ENCODE results near the gene ARHGEF2.

DNA sequence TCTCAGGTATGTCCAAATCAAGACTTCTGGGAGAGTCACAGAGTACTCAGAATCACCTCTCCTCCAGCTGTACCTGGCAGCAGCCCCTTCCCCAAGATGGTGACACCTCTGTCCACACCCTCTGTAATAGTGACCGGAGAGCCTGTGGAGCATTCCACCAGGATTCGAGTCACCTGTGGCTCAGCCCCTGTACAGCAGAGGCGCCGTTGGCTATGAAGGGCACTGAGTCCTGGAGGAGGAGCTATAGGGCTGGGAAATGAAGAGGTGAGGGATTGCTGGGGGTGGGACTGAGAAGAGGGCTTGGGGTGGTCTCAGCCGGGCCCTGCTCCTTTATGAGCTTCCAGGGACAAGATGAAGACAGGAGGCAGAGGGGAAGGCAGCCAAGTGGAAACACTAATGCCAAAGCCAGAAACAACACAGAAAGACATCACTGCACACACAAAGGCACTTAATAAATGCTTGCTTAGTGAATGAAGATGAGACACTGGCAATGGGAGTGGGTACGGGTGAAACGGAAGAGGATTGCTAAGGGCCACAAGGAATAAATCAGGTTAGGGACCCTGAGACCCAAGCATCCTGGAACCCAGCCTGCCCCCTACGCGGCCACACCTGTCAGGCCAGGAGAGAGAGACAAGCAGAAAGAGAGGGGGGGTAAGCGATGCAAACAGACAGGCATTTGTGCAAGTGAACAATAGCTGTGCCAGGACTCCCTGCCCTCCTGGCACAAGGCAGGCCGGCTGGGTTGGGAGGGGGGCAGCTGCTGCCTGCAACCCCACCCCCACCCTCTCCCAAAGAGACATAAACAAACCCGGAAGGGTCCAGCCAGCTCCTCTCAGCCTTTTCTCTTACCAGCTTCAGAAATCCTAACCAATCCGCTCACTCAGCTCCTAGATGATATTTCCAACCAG is 3.9 kb downstream of the ARHGEF2 start:
- TF ChIP-seq, protein P1, sequence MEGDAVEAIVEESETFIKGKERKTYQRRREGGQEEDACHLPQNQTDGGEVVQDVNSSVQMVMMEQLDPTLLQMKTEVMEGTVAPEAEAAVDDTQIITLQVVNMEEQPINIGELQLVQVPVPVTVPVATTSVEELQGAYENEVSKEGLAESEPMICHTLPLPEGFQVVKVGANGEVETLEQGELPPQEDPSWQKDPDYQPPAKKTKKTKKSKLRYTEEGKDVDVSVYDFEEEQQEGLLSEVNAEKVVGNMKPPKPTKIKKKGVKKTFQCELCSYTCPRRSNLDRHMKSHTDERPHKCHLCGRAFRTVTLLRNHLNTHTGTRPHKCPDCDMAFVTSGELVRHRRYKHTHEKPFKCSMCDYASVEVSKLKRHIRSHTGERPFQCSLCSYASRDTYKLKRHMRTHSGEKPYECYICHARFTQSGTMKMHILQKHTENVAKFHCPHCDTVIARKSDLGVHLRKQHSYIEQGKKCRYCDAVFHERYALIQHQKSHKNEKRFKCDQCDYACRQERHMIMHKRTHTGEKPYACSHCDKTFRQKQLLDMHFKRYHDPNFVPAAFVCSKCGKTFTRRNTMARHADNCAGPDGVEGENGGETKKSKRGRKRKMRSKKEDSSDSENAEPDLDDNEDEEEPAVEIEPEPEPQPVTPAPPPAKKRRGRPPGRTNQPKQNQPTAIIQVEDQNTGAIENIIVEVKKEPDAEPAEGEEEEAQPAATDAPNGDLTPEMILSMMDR (IDR thresholded peaks at IDR 0.05) = no peak
- TF ChIP-seq, protein P2, sequence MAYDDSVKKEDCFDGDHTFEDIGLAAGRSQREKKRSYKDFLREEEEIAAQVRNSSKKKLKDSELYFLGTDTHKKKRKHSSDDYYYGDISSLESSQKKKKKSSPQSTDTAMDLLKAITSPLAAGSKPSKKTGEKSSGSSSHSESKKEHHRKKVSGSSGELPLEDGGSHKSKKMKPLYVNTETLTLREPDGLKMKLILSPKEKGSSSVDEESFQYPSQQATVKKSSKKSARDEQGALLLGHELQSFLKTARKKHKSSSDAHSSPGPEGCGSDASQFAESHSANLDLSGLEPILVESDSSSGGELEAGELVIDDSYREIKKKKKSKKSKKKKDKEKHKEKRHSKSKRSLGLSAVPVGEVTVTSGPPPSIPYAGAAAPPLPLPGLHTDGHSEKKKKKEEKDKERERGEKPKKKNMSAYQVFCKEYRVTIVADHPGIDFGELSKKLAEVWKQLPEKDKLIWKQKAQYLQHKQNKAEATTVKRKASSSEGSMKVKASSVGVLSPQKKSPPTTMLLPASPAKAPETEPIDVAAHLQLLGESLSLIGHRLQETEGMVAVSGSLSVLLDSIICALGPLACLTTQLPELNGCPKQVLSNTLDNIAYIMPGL (CRISPR knock-in tag; IDR thresholded peaks at IDR 0.05; ENCODE audit: borderline replicate concordance) = no peak
- TF ChIP-seq ZNF302 (CRISPR knock-in tag; IDR thresholded peaks at IDR 0.05) (no peak), MYC (IDR thresholded peaks at IDR 0.05; ENCODE audit: borderline replicate concordance, low read length) (no peak), CEBPB (IDR thresholded peaks at IDR 0.05) (no peak), POLR2A (IDR thresholded peaks at IDR 0.05; ENCODE audit: low read length) (no peak)
- TF ChIP-seq, protein P3, sequence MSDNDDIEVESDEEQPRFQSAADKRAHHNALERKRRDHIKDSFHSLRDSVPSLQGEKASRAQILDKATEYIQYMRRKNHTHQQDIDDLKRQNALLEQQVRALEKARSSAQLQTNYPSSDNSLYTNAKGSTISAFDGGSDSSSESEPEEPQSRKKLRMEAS (IDR thresholded peaks at IDR 0.05) = no peak
- TF ChIP-seq, protein P4, sequence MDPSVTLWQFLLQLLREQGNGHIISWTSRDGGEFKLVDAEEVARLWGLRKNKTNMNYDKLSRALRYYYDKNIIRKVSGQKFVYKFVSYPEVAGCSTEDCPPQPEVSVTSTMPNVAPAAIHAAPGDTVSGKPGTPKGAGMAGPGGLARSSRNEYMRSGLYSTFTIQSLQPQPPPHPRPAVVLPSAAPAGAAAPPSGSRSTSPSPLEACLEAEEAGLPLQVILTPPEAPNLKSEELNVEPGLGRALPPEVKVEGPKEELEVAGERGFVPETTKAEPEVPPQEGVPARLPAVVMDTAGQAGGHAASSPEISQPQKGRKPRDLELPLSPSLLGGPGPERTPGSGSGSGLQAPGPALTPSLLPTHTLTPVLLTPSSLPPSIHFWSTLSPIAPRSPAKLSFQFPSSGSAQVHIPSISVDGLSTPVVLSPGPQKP (IDR thresholded peaks at IDR 0.05; ENCODE audit: low read depth, low read length) = no peak
